ENCODE results near the gene CFAP68.
"Not testable (repeated sequence)": the region's sequence is repeated elsewhere in the genome, so short reads cannot be mapped to it uniquely, and the experiment has no call there.

CFAP68 gene

DNA sequence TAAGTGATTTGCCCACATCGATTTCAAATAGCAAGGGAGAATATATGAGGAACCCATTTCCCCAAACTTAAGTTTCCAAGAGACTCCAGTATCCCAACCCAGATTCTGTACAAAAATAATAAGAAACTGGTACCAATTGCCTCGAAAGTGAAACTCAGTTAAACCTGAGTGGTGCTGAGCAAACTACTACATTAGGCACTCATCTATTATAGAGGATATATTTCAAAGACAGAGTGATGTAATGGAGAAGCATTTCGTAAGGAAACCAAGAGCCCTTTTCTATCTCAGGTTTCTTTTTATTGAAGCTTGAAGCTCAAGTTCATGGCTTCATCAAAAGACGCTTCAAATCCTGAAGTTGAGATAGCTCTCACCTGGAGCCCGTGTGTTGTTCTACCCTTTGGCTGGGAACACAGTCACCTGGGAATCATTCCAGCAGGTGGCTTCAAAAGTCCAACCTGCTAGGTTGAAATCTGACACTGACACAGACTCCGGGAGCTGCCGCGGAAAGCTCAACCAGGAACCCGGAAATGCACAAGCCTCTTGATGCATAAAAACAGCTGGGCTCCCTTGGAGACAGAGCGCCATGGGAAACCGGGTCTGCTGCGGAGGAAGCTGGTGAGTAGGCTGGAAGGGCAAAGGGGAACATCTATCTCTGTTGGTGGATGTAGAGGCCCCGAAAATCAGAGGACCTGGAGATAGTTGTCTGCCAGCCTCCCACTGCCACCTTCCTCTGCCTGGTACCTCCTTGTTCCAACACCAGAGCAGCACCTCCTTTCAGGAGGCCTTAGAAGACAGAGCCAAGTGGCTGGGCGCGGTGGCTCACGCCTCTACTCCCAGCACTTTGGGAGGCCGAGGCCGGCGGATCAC lies 39.3 kb downstream of the CFAP68 start, which contains the start of gene C11orf52:
Gene C11orf52, plus strand, starts transcription at position 524 of the 867 bp plus-strand sequence. Its CDS starts 60 bp downstream, at position 584.
- H3K27me3 Mint-ChIP-seq, result peaks cover 29% of the 10 kb centered on the region

DNA sequence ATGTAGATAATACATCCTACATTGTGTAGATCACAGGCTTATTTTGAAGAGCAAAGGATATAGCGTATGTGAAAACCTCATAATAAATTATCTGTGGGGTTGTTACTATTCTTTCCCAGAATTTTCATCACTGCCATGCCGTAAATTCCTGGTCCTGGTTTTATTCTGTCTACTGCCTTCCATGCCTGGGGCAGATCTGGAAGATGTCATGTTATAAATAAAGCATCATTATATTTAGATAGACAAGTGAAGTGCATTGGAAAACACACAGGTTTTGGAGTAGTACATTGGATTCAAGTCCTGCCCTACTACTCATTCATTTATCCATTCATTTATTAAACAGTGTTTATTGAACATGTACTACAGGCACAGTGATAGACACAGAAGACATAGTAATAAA lies 41.6 kb downstream of the CFAP68 start:
- no peak for DNase-seq
- no peaks in the 10 kb centered on the region for H3K9me3 Mint-ChIP-seq
- no peak overlapping the region for H3K4me3 Mint-ChIP-seq
- no peaks in the 10 kb centered on the region for H3K36me3 Mint-ChIP-seq (ENCODE audit: low read depth)
- peaks cover 4% of the 10 kb centered on the region for H3K4me1 Mint-ChIP-seq
- no peak overlapping the region for H3K27ac Mint-ChIP-seq
- peaks cover 18% of the 10 kb centered on the region for H3K27me3 Mint-ChIP-seq
- ATAC-seq, result no peak

More for the DNA sequence above, 39.3 kb downstream of the CFAP68 start, which contains the start of gene C11orf52:
- no peak within 1 kb of the TSS for H3K27ac Mint-ChIP-seq
- no peaks in the 10 kb centered on the region for H3K36me3 Mint-ChIP-seq (ENCODE audit: low read depth)
- no peaks in the 10 kb centered on the region for H3K9me3 Mint-ChIP-seq
- DNase-seq (no peak), ATAC-seq (no peak)
- H3K4me1 Mint-ChIP-seq, result peaks cover under 1% of the 10 kb centered on the region
- H3K4me3 Mint-ChIP-seq, result no peak within 1 kb of the TSS

DNA sequence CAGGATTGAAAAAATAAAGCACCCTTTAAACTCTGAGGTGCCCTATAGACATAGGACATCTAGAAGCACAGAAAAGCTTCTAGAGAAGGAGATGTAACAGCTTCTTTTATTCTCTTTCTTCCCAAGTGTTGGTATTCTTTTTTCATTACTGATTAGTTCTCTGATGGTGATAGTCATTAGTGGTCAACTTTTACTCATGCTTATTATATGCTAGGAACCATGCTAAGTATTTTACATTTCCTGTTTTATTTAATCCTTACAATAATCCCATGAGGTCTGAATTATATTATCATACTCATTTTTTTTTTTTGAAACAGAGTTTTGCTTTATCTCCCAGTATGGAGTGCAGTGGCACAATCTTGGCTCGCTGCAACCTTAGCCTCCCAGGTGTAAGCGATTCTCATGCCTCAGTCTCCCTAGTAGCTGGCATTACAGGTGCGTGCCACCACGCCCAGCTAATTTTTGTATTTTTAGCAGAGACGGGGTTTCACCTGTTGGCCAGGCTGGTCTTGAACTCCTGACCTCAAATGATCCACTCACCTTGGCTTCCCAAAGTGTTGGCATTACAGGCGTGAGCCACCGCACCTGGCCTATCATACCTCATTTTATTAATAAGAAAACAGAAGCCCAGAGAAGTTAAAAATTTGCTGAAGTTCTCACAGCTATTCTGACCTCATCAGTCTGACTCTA lies 42.3 kb downstream of the CFAP68 start:
- H3K4me3 Mint-ChIP-seq, result no peak overlapping the region
- H3K27me3 Mint-ChIP-seq, result peaks cover 11% of the 10 kb centered on the region
- no peak overlapping the region for H3K27ac Mint-ChIP-seq
- DNase-seq (no peak), ATAC-seq (no peak)
- no peaks in the 10 kb centered on the region for H3K36me3 Mint-ChIP-seq (ENCODE audit: low read depth)
- no peaks in the 10 kb centered on the region for H3K9me3 Mint-ChIP-seq
- H3K4me1 Mint-ChIP-seq, result peaks cover 10% of the 10 kb centered on the region

DNA sequence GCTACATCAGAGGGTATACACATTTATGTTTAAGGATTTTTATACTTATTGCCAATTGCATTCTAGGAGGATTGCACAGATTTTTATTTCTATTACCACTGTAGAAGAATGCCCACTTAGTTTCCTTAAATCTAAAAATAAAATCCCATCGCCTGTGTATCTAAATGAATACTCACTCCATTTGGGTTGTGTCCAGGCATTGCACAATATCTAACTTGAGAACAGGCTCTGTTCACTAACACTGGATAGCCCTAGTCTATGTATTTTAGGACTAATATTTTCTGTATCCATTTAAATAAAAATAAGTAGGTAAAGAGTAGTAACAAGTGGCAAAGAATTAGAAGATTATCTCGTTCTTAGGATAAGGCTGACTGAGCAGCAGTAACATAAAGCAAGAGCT lies 43.5 kb downstream of the CFAP68 start:
- H3K4me3 Mint-ChIP-seq, result no peak overlapping the region
- H3K36me3 Mint-ChIP-seq (ENCODE audit: low read depth), result no peaks in the 10 kb centered on the region
- H3K9me3 Mint-ChIP-seq, result no peaks in the 10 kb centered on the region
- ATAC-seq, result no peak
- H3K4me1 Mint-ChIP-seq, result peaks cover 16% of the 10 kb centered on the region
- DNase-seq, result no peak
- H3K27me3 Mint-ChIP-seq, result peaks cover 6% of the 10 kb centered on the region
- H3K27ac Mint-ChIP-seq, result no peak overlapping the region

DNA sequence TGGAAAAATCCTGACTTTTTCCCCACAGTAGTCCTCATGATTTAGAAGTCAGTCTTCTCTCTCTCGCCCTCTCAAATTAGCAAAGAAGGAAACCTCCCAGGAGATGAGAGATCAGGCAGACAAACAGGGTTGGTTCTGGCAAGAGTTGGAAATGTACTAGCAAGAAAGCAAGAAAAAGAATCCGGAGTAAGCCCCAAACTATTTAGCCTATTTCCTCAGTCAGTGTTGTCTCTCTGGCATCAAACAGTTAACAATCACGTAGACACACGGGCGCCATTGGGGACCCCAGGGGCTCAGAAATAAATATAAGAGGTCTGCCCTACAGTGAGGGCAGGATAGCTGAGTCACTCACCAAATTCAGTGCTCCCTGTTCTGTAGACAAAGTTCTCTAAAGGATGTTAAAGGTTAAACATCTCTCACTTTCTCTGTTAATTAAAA lies 44.0 kb downstream of the CFAP68 start:
- ATAC-seq, result no peak
- peaks cover 19% of the 10 kb centered on the region for H3K4me1 Mint-ChIP-seq
- no peak overlapping the region for H3K27ac Mint-ChIP-seq
- peaks cover 4% of the 10 kb centered on the region for H3K27me3 Mint-ChIP-seq
- H3K36me3 Mint-ChIP-seq (ENCODE audit: low read depth), result no peaks in the 10 kb centered on the region
- no peak overlapping the region for H3K4me3 Mint-ChIP-seq
- no peak for DNase-seq
- H3K9me3 Mint-ChIP-seq, result no peaks in the 10 kb centered on the region

DNA sequence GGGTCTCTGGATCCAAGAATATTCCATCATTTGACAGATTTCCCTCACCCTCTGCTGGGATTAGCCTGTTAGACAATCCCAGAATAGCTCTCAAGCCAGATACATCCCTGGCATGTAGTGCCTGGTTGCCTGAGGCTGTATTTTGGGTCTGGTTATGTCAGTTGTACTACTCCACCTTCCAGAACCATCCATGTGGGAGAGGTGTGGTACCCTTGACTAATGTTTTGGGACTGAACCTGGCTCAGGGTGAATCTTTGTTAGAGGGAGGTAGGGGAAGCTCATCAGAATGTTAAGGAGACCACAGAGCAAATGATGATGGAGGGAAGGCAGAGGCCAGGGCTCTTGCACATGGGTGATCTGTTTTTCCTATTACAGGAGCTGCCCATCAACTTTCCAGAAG lies 44.6 kb downstream of the CFAP68 start:
- DNase-seq (no peak), ATAC-seq (no peak)
- Mint-ChIP-seq H3K27me3 (peaks cover 4% of the 10 kb centered on the region), H3K27ac (no peak overlapping the region), H3K4me1 (peaks cover 19% of the 10 kb centered on the region), H3K9me3 (no peaks in the 10 kb centered on the region), H3K36me3 (ENCODE audit: low read depth) (no peaks in the 10 kb centered on the region), H3K4me3 (no peak overlapping the region)

DNA sequence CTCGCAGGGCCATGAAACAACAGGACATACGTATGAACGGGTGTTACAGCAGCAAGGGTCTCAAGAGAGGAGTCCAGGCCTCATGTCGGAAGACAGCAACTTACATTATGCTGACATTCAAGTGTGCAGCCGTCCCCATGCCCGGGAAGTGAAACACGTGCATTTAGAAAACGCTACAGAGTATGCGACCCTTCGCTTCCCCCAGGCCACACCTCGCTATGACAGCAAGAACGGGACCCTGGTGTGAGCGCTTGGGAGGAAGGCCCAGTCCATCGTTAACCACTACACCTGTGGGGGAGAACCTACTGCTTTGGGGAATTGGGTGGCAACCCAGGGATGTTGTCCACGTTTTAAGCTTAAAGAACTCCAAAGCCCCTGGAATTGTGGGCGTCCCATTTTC lies 46.6 kb downstream of the CFAP68 start:
- Mint-ChIP-seq H3K36me3 (ENCODE audit: low read depth) (no peaks in the 10 kb centered on the region), H3K4me3 (peak overlapping the region; percentile 33), H3K27me3 (no peaks in the 10 kb centered on the region), H3K4me1 (peaks cover 19% of the 10 kb centered on the region), H3K9me3 (no peaks in the 10 kb centered on the region), H3K27ac (peak overlapping the region; percentile 77)
- DNase-seq, result no peak
- no peak for ATAC-seq

DNA sequence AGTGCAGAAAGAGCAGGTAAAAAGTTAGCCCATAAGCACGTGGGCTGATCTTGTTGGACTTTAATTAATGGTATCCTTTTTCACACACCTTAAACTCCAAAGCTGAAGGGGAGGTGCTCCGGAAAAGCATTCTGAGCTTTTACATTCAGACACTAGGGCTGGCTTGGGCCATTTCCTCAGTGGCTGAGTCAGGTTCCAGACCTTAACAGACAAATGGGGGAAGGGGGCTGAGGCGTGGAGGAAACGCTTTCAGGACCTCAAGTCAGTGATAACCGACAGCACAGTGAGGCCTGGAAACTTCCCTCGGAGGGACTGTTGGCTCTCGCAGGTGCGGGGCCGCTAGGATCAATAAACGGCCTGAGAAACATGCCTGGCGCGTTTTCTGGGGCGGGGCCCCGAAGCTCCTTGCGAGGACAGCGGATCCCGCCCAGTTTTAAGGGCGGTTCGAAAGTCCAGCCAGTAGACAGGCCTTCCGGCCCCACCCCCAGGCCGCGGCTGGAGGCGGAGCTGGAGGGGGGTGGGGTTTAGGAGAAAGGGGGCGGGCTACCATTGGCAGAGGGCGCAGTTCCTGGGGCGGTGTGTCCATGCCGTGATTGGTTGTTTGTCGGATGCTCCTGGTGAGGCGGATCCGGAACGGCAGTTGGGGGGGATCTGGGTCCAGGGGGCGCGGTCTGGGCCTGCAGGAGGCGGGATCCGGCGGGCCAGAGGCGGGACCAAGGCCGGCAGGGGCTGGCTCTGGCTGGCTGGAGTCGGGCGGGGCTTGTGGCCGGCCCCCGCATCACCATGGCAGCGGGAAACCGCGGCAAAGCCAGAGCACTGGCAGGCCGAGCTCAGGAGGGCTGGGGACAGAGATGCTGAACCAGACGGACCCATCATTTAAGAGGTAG lies 47.4 kb downstream of the CFAP68 start:
- DNase-seq (peak; percentile 96), ATAC-seq (peak; percentile 93)
- Mint-ChIP-seq H3K4me3 (peak overlapping the region; percentile 82), H3K36me3 (ENCODE audit: low read depth) (no peaks in the 10 kb centered on the region), H3K27ac (peak overlapping the region; percentile 77), H3K4me1 (peaks cover 21% of the 10 kb centered on the region), H3K27me3 (no peaks in the 10 kb centered on the region), H3K9me3 (no peaks in the 10 kb centered on the region)

DNA sequence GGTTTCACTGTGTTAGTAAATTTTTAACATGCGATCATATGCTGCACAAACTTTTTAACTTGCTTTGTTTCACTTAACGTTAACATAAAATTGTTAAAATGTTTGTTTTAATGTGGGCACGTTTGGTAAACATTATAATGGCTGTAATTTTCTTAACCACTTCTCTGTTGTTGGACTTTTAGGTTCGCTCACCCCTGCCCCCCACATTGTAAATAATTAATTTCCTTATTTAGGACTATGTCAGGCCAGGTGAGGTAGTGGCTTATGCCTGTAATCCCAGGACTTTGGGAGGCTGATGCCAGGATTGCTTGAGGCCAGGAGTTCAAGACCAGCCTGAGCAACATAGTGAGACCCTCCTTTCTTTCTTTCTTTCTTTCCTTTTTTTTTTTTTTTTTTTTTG lies 51.1 kb downstream of the CFAP68 start:
- Mint-ChIP-seq H3K9me3 (no peaks in the 10 kb centered on the region), H3K27me3 (no peaks in the 10 kb centered on the region), H3K36me3 (ENCODE audit: low read depth) (no peaks in the 10 kb centered on the region), H3K27ac (no peak overlapping the region), H3K4me3 (no peak overlapping the region), H3K4me1 (peaks cover 53% of the 10 kb centered on the region)
- no peak for DNase-seq
- no peak for ATAC-seq

DNA sequence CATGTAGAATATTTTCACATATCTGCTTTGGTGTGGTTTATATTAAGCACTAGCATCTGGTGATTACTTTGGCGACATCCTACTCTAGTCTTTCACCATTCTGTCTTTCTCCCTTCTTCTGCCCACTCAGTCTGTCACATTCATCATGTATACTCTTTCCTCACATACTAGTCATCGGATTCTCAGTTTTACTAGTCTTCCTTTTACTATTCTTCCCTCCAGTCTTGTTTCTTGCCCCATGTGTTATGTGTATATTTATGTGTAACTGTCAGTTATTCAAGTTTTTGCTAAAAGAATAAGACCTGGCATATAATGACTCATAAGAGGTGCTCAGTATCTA lies 53.2 kb downstream of the CFAP68 start:
- Mint-ChIP-seq H3K27me3 (peaks cover 2% of the 10 kb centered on the region), H3K4me1 (peaks cover 54% of the 10 kb centered on the region), H3K27ac (peak overlapping the region; percentile 89), H3K36me3 (ENCODE audit: low read depth) (peaks cover 3% of the 10 kb centered on the region), H3K4me3 (peak overlapping the region; percentile 61), H3K9me3 (no peaks in the 10 kb centered on the region)
- ATAC-seq (peak; percentile 67), DNase-seq (no peak)

DNA sequence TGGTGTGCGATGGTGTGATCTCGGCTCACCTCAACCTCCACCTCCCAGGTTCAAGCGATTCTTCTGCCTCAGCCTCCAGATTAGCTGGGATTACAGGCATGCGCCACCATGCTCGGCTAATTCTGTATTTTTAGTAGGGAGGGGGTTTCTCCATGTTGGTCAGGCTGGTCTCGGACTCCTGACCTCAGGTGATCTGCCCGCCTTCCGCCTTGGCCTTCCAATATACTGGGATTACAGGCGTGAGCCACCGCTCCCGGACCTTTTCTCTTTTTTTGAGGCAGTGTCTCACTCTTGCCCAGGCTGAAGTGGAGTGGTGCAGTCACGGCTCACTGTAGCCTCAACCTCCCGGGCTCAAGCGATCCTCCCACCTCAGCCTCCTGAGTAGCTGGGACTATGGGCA lies 53.8 kb downstream of the CFAP68 start:
- not testable (repeated sequence) for ATAC-seq; H3K4me3 Mint-ChIP-seq; H3K9me3 Mint-ChIP-seq; H3K27me3 Mint-ChIP-seq; H3K36me3 Mint-ChIP-seq (ENCODE audit: low read depth); DNase-seq
- Mint-ChIP-seq H3K27ac (peak overlapping the region; percentile 71), H3K4me1 (peaks cover 56% of the 10 kb centered on the region)

DNA sequence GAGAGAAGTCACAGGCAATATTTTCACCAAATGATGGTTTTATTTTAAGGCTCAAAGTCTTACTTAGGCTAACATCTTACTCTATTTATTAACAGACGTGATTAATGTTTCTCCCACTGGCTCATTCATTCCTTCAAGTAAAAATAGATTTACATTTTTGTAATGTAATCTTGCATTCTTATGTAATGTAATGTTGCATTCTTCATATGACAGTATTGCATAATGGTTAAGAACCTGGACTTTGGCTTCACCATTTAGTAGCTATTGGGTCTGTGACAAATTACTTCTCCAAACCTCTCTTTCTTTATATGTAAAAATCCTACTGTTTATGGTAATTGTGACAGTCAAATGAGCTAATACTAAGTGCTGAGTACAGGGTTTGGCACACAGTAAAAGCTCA lies 54.5 kb downstream of the CFAP68 start:
- DNase-seq (no peak), ATAC-seq (no peak)
- Mint-ChIP-seq H3K4me1 (peaks cover 63% of the 10 kb centered on the region), H3K36me3 (ENCODE audit: low read depth) (peaks cover 6% of the 10 kb centered on the region), H3K4me3 (no peak overlapping the region), H3K27me3 (peaks cover 2% of the 10 kb centered on the region), H3K27ac (no peak overlapping the region), H3K9me3 (no peaks in the 10 kb centered on the region)

DNA sequence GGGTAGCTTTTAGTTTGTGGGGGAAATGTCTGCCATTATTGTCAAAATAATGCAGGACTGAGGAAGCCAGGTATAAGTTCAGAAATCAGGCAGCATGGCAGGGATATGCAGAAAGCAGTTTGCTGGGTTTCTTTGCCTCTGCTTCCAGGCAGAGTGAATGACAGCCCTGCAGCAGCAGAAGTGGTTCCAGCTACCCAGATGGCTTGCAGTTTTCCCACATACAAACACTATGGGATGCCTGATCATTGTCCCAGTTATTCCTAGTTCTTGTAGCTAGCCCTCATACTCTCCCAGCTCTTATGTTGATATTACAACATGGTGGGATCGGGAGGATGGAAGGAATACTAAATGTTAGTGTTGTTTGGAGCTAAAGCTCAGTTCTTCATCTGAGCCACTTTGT lies 55.0 kb downstream of the CFAP68 start:
- Mint-ChIP-seq H3K36me3 (ENCODE audit: low read depth) (peaks cover 6% of the 10 kb centered on the region), H3K4me1 (peaks cover 67% of the 10 kb centered on the region), H3K9me3 (no peaks in the 10 kb centered on the region), H3K4me3 (no peak overlapping the region), H3K27ac (no peak overlapping the region), H3K27me3 (peaks cover 2% of the 10 kb centered on the region)
- no peak for ATAC-seq
- DNase-seq, result no peak
